Right lobe of liver (tissue), 6 donors: ENCODE results near the gene LRRC40. TPM values are rescaled to one million over a fixed set of nuclear protein-coding genes. Genes with fewer than 3 reads are reported as not detected.
"Not testable (repeated sequence)": the region's sequence is repeated elsewhere in the genome, so short reads cannot be mapped to it uniquely, and the experiment has no call there.

Experiments
- ATAC-seq, 4 donors: fragments of 200-7000 bp; cut with Tn5 transposase; one replicate each; pipeline ENCODE4 v1.9.1; 2020; ENCODE audit warnings: mild to moderate bottlenecking in 4 of 4, moderate library complexity in 4 of 4
- DNase-seq, 3 donors: peaks; one replicate each; pipeline ENCODE4 v3.0.0-alpha.2; 2020
- H3K27ac ChIP-seq, 3 donors: fragments of 200-600 bp; one replicate each; pipeline ENCODE4 v1.8.0; 2022
- H3K27me3 ChIP-seq, 2 donors: fragments of 200-600 bp; one replicate each; pipeline ENCODE4 v1.8.0; 2022
- H3K36me3 ChIP-seq, 4 donors: fragments of 200-600 bp; sonication (generic) in 1 of 4; one replicate each; pipeline versions ENCODE4 v1.5.1 to v1.8.0; 2017 to 2022; ENCODE audit warnings: control low read depth in 1 of 4
- H3K4me1 ChIP-seq, 4 donors: fragments of 200-600 bp; sonication (generic) in 1 of 4; one replicate each; pipeline versions ENCODE4 v1.5.1 to v1.8.0; 2017 to 2022; ENCODE audit warnings: control low read depth in 1 of 4
- H3K4me3 ChIP-seq, 3 donors: fragments of 200-600 bp; one replicate each; pipeline ENCODE4 v1.8.0; 2022
- H3K9me3 ChIP-seq, 4 donors: fragments of 200-600 bp; sonication (generic) in 1 of 4; one replicate each; pipeline versions ENCODE4 v1.5.1 to v1.8.0; 2017 to 2022; ENCODE audit warnings: control low read depth in 1 of 4
- POLR2A ChIP-seq: fragments of 450-650 bp; IDR thresholded peaks from one replicate; pipeline ENCODE4 v1.6.1; 2017; ENCODE audit warnings: antibody characterized with exemption, mild to moderate bottlenecking
- WGBS: methylation state at CpG from one replicate; pipeline ENCODE4 v1.1.6; 2018; ENCODE audit warnings: low coverage, low lambda C conversion rate; ENCODE audit not compliant: insufficient coverage; ENCODE audit errors: missing lambda C conversion rate; 5-methylcytosine and 5-hydroxymethylcytosine counted together
- intact Hi-C, 2 donors: fragments of 100-400 bp; cut with DNase I; formaldehyde crosslinking; loops; one replicate each; pipeline versions ENCODE4 v1.11.2 to v1.14.1; 2022
- total RNA-seq, 6 experiments: library from RNA; depleted of rRNA in 2 of 6; stranded (reverse); fragments of >200 nt in 2 of 6; fragmentation: NEBNext Ultra II Directional in 3 of 6; extraction: Animal tissue kit (Norgen Biotek cat#: 25700) in 3 of 6; gene quantifications; one replicate each; pipeline versions ENCODE4 v1.1.0 to v1.2.4, GENCODE V29; 2016 to 2023
- TF ChIP-seq, protein P1 (sequence below), 4 donors: fragments of 200-600 bp in 3 of 4; fragments of 450-650 bp in 1 of 4; IDR thresholded peaks; one replicate each; pipeline versions ENCODE4 v1.5.1 to v1.8.0; 2016 to 2022; ENCODE audit warnings: antibody characterized with exemption in 4 of 4, mild to moderate bottlenecking in 2 of 4
- donor health status: DM: no; HTN: yes; CAD: no.
- donor health status: DM: no; HTN: no; CAD: no.
- donor health status: DM: no; HTN: no; CAD: no.
- donor health status: DM: no; HTN: yes; CAD: no.
- donor health status: DM: no; HTN: yes; CAD: no.

The LRRC40 gene
- total RNA-seq, 6 experiments from 2014 or later, result 8.9 to 15.3 (median 9.9) TPM

DNA sequence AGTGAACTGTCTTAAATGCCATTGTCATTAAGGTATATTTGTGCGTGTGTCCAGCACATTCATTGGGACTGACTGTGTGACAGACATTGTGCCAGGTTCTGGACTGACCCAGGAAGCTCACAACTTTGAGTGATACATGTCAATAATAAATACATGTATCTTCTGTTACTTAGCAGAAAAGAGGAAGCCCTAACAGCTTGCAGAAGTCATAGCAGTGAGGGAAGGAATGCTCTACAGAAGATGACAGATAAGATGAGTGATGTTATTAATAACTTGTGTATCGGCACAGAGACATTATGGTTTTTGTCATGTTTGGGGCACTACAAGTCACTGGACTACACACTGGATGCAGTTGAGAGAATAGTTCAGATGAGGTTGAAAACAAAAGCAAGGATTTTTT, 14.6 kb upstream of the LRRC40 start:
- TF ChIP-seq, protein P1, sequence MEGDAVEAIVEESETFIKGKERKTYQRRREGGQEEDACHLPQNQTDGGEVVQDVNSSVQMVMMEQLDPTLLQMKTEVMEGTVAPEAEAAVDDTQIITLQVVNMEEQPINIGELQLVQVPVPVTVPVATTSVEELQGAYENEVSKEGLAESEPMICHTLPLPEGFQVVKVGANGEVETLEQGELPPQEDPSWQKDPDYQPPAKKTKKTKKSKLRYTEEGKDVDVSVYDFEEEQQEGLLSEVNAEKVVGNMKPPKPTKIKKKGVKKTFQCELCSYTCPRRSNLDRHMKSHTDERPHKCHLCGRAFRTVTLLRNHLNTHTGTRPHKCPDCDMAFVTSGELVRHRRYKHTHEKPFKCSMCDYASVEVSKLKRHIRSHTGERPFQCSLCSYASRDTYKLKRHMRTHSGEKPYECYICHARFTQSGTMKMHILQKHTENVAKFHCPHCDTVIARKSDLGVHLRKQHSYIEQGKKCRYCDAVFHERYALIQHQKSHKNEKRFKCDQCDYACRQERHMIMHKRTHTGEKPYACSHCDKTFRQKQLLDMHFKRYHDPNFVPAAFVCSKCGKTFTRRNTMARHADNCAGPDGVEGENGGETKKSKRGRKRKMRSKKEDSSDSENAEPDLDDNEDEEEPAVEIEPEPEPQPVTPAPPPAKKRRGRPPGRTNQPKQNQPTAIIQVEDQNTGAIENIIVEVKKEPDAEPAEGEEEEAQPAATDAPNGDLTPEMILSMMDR (IDR thresholded peaks at IDR 0.05), result no peak
- TF ChIP-seq POLR2A, result no peak
- no peak for ATAC-seq

DNA sequence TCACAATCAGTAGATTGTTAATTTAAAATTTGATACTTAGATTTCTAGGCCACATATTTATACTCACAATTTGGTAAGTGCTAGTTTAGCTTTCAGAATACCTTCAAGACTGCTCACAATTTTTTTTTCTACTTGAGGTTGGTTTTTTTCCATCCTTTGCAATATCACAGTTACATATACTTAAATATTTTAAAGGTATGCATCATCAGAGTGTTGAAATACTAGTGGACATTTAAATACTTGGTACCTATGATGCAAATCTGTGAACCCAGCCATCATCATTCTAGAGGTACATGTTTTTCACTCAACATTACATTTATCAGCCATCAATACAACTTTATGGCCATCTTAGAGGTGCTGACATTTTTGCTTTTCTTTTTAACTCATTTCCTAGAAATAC, 6.2 kb upstream of the LRRC40 start:
- peaks cover 0 to 13% (median 0%) of the 10 kb centered on the region in 4 donors for H3K36me3 ChIP-seq
- no peak for TF ChIP-seq POLR2A
- TF ChIP-seq, protein P1 (IDR thresholded peaks at IDR 0.05), result no peak
- H3K4me1 ChIP-seq, result peaks cover 0 to 12% (median 6%) of the 10 kb centered on the region in 4 donors
- intact Hi-C loops, result no loop called here
- H3K9me3 ChIP-seq, result no peaks in the 10 kb centered on the region
- DNase-seq (no peak), ATAC-seq (no peak)
- H3K4me3 ChIP-seq, result no peak overlapping the region
- H3K27ac ChIP-seq, result no peak overlapping the region
- H3K27me3 ChIP-seq, result no peaks in the 10 kb centered on the region

More for the DNA sequence above, 14.6 kb upstream of the LRRC40 start:
- H3K27ac ChIP-seq, result no peak overlapping the region
- no peak overlapping the region for H3K4me3 ChIP-seq
- no peaks in the 10 kb centered on the region for H3K27me3 ChIP-seq
- H3K9me3 ChIP-seq, result no peaks in the 10 kb centered on the region
- no peak for DNase-seq
- H3K4me1 ChIP-seq, result peaks cover 0 to 10% (median 3%) of the 10 kb centered on the region in 4 donors
- intact Hi-C loops, result no loop called here
- WGBS, result 70% methylated on average over 2 of the region's 2 CpGs
- peaks cover 0 to 22% (median 0%) of the 10 kb centered on the region in 4 donors for H3K36me3 ChIP-seq

DNA sequence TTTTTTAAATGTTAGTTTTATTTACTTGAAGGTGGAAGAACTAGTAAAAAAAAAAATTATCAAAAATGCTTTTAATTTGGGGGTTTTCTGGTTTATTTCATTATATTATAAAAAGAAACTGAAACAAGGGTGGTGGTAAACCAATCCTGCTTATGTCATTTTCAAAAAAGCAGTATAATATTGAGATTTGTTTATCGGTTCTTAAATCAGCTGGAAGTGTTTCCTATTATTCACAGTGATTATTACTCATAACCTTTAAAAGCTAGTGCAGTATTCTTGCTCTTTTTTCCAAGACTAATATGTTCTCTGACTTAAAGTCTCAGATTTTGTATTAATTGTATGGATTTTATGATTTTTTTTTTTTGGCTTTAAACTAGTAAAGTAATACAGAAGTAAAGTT, 5.4 kb upstream of the LRRC40 start:
- intact Hi-C loops, result no loop called here
- Histone ChIP-seq H3K27ac (no peak overlapping the region), H3K4me1 (peaks cover 0 to 16% (median 7%) of the 10 kb centered on the region in 4 donors), H3K27me3 (no peaks in the 10 kb centered on the region), H3K9me3 (no peaks in the 10 kb centered on the region), H3K4me3 (no peak overlapping the region), H3K36me3 (peaks cover 0 to 10% (median 0%) of the 10 kb centered on the region in 4 donors)
- DNase-seq (no peak), ATAC-seq (no peak)
- TF ChIP-seq POLR2A, result no peak
- TF ChIP-seq, protein P1 (IDR thresholded peaks at IDR 0.05), result no peak
- WGBS, result 57% methylated on average over 1 of the region's 1 CpG

DNA sequence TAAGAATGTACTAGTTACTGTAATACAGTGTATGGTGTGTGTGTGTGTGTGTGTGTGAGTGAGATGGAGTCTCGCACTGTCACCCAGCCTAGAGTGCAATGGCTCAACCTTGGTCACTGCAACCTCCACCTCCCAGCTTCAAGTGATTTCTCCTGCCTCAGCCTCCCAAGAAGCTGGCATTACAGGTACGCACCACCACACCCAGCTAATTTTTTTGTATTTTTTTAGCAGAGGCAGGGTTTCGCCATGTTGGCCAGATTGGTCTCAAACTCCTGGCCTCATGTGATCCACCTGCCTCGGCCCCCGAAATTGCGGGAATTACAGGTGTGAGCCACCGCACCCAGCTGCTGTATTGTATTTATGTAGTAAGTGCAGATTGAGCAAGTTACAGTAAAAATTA, 2.9 kb upstream of the LRRC40 start:
- WGBS, result 95% methylated on average over 7 of the region's 7 CpGs
- no peaks in the 10 kb centered on the region for H3K27me3 ChIP-seq
- peaks cover 0 to 5% (median 0%) of the 10 kb centered on the region in 4 donors for H3K36me3 ChIP-seq
- DNase-seq (no peak), ATAC-seq (no peak)
- no peak for TF ChIP-seq POLR2A
- TF ChIP-seq, protein P1 (IDR thresholded peaks at IDR 0.05), result no peak
- H3K27ac ChIP-seq, result no peak overlapping the region
- no peak overlapping the region for H3K4me3 ChIP-seq
- H3K9me3 ChIP-seq, result no peaks in the 10 kb centered on the region
- H3K4me1 ChIP-seq, result peaks cover 0 to 26% (median 9%) of the 10 kb centered on the region in 4 donors
- intact Hi-C loops, result no loop called here

- no peaks in the 10 kb centered on the region for H3K27me3 ChIP-seq
- no peak overlapping the region for H3K4me3 ChIP-seq
- intact Hi-C loops, result no loop called here
- ATAC-seq, result no peak
- H3K4me1 ChIP-seq, result peaks cover 0 to 26% (median 9%) of the 10 kb centered on the region in 4 donors
- peaks cover 0 to 4% (median 0%) of the 10 kb centered on the region in 4 donors for H3K36me3 ChIP-seq
- WGBS, result 74% methylated on average over 4 of the region's 4 CpGs
- TF ChIP-seq, protein P1 (IDR thresholded peaks at IDR 0.05), result no peak
- TF ChIP-seq POLR2A, result no peak
- H3K9me3 ChIP-seq, result no peaks in the 10 kb centered on the region
- no peak overlapping the region for H3K27ac ChIP-seq
- DNase-seq, result no peak
These were observed 2.1 kb upstream of the LRRC40 start for GRCh38 chr1:70207492-70207891.

- intact Hi-C loops, H3K9me3 ChIP-seq, H3K36me3 ChIP-seq, DNase-seq, ATAC-seq, H3K27me3 ChIP-seq, H3K27ac ChIP-seq: not testable (repeated sequence)
- 85% methylated on average over 17 of the region's 17 CpGs for WGBS
- Histone ChIP-seq H3K4me1 (peaks cover 0 to 26% (median 9%) of the 10 kb centered on the region in 4 donors), H3K4me3 (peak overlapping the region in 2 of 3 donors; percentile 73 to 85)
These were observed 1.5 kb upstream of the LRRC40 start for GRCh38 chr1:70206833-70207232.
